Measurements from ENCODE around the gene PRRG2. TPM values are rescaled to one million over a fixed set of nuclear protein-coding genes. Genes with fewer than 3 reads are reported as not detected.

The PRRG2 gene
- total RNA-seq, 1 experiment from 2014 or later = 3.3 TPM

DNA sequence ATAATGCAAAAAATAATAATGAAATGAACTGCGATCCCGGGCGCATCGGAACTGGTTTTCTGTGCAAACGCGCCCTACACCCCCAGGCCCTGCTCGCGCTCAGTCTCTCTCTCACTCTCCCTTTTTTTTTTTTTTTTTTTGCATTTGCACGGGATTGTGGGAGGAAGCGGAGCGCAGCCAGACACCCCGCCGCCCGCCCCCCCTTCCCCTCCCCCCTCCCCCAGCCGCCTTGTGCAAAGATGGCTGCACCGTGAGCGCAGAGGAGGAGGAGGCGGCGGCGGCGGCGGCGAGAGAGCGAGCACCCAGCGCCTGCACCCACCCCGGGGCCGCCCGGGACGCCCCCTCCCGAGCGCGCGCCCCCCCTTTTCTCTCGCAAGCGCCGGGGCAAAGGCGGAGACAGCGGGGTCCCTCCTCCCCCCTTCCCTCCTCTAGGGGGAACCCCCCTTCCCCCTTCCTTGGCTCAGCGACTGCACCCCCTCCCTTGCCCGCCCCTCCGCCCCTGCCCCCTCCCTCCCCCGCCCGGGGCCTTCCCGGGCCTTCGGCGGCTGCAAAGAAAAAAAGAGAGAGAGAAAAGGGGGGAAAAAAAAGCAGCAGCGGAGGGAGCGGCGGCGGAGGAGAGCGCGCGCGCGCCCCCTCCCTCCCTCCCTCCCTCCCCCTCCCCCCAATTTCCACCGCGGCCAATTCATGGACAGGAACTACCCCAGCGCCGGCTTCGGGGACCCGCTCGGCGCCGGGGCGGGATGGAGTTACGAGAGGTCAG is 10.0 kb downstream of the PRRG2 start, which contains the start of gene PRR12:
Gene PRR12, plus strand, starts transcription at position 212 of the 760 bp plus-strand sequence. Its CDS starts 473 bp downstream, at position 685.
- peak within 1 kb of the TSS; percentile 96 to 98 (median 96) for H3K27ac Mint-ChIP-seq
- H3K27ac ChIP-seq (ENCODE audit: insufficient read length, low read depth, low read length) = peak within 1 kb of the TSS; percentile 90
- peaks cover 11% of the 10 kb centered on the region for H3K79me1 ChIP-seq (ENCODE audit: insufficient read depth, low read depth, low read length, poor library complexity, severe bottlenecking)
- H3K18ac ChIP-seq (ENCODE audit: insufficient read length, low read depth, low read length) = peak within 1 kb of the TSS; percentile 56
- no peak within 1 kb of the TSS for H3K4ac ChIP-seq (ENCODE audit: low read depth, low read length)
- H3K14ac ChIP-seq (ENCODE audit: insufficient read depth, low read length) = peak within 1 kb of the TSS; percentile 88
- H3K9ac ChIP-seq (ENCODE audit: extremely low read depth, insufficient read length, low read length) = peak within 1 kb of the TSS; percentile 90
- H3T11ph ChIP-seq (ENCODE audit: low read length) = no peak within 1 kb of the TSS
- H4K8ac ChIP-seq (replicated peaks; ENCODE audit: insufficient read length, low read depth, low read length) = no peak within 1 kb of the TSS
- no peak within 1 kb of the TSS for H4K5ac ChIP-seq (ENCODE audit: insufficient read length, low read depth, low read length)
- H3K56ac ChIP-seq (ENCODE audit: insufficient read length, low read depth, low read length) = no peak within 1 kb of the TSS
- no peak within 1 kb of the TSS for H2BK12ac ChIP-seq (ENCODE audit: insufficient read length, low read depth, low read length)
- no peaks in the 10 kb centered on the region for H3K27me3 ChIP-seq (ENCODE audit: insufficient read depth, low read length)
- no peak within 1 kb of the TSS for H2BK120ac ChIP-seq (ENCODE audit: low read depth, low read length, poor library complexity, severe bottlenecking)
- 0 out of 2 replicates have a peak within 1 kb of the TSS, but pooled peaks have one; percentile 84 for H2BK15ac ChIP-seq (ENCODE audit: low read depth, low read length)
- no peaks in the 10 kb centered on the region; the same call in 1 of the 2 replicates for H3K4me1 ChIP-seq (ENCODE audit: insufficient read depth, low read length)
- no peaks in the 10 kb centered on the region for H3K27me3 Mint-ChIP-seq (ENCODE audit: low read depth)
- peaks cover 14% of the 10 kb centered on the region for H3K23me2 ChIP-seq (ENCODE audit: insufficient read length, low read depth, low read length, poor library complexity, severe bottlenecking)
- H4K91ac ChIP-seq (ENCODE audit: insufficient read length, low read depth, low read length) = no peak within 1 kb of the TSS
- no peak within 1 kb of the TSS for H3K23ac ChIP-seq (ENCODE audit: insufficient read length, low read depth, low read length)
- H2AK5ac ChIP-seq (ENCODE audit: insufficient read length, low read length) = no peak within 1 kb of the TSS
- no peak within 1 kb of the TSS for H2BK20ac ChIP-seq (ENCODE audit: low read depth, low read length, poor library complexity, severe bottlenecking)
- H2BK5ac ChIP-seq (ENCODE audit: insufficient read length, low read length) = peak within 1 kb of the TSS; percentile 88
- DNase-seq = peak; percentile 81
- TF ChIP-seq, protein P1, sequence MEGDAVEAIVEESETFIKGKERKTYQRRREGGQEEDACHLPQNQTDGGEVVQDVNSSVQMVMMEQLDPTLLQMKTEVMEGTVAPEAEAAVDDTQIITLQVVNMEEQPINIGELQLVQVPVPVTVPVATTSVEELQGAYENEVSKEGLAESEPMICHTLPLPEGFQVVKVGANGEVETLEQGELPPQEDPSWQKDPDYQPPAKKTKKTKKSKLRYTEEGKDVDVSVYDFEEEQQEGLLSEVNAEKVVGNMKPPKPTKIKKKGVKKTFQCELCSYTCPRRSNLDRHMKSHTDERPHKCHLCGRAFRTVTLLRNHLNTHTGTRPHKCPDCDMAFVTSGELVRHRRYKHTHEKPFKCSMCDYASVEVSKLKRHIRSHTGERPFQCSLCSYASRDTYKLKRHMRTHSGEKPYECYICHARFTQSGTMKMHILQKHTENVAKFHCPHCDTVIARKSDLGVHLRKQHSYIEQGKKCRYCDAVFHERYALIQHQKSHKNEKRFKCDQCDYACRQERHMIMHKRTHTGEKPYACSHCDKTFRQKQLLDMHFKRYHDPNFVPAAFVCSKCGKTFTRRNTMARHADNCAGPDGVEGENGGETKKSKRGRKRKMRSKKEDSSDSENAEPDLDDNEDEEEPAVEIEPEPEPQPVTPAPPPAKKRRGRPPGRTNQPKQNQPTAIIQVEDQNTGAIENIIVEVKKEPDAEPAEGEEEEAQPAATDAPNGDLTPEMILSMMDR (conservative IDR thresholded peaks at IDR 0.05) = 0 out of 3 replicates have a peak, but pooled peaks have one; percentile 12
- H2AFZ ChIP-seq (ENCODE audit: low read length) = no peak within 1 kb of the TSS
- no peaks in the 10 kb centered on the region; a peak in 2 of 5 replicates for H3K9me3 Mint-ChIP-seq
- H3K4me3 Mint-ChIP-seq = peak within 1 kb of the TSS; percentile 79 to 94
- peaks cover 5% of the 10 kb centered on the region; the same call in 1 of the 2 replicates for H3K79me2 ChIP-seq (ENCODE audit: insufficient read depth, low read length)
- no CpG with 5 or more reads among the region's 66 CpGs for WGBS (ENCODE audit: extremely low coverage, insufficient read length, low lambda C conversion rate)
- H3K4me2 ChIP-seq (ENCODE audit: insufficient read depth, insufficient read length, low read length) = peak within 1 kb of the TSS; percentile 100
- peaks cover 13 to 20% (median 14%) of the 10 kb centered on the region in 3 experiments; a peak in 6 of 7 replicates for H3K36me3 Mint-ChIP-seq (ENCODE audit: insufficient read depth in 1 of 3, low read depth in 3 of 3)
- H4K20me1 ChIP-seq (ENCODE audit: control insufficient read depth, insufficient read depth, insufficient read length) = no peaks in the 10 kb centered on the region
- no peaks in the 10 kb centered on the region for H3K9me3 ChIP-seq (ENCODE audit: control insufficient read depth, low read depth, low read length)
- H3K4me1 Mint-ChIP-seq = peaks cover 10 to 25% of the 10 kb centered on the region in 2 experiments

Data from H9 (cell line).